HG03045 (cell line): Measurements from ENCODE around the gene R3HDM4.
A peak's percentile ranks its signal among the peaks of the same experiment; 100 is the strongest.

Experiments
- ATAC-seq: cut with Tn5 transposase; IDR thresholded peaks from one replicate; pipeline ENCODE4 v1.9.1; 2021; ENCODE audit warnings: mild to moderate bottlenecking, moderate library complexity; ENCODE audit not compliant: unreplicated experiment

The R3HDM4 gene

GRCh38 chr19:947707-948539, 34.9 kb upstream of the R3HDM4 start:
- ATAC-seq: peak; percentile 66

- peak; percentile 4 for ATAC-seq
Measured at GRCh38 chr19:947090-947706, 34.2 kb upstream of the R3HDM4 start.

DNA sequence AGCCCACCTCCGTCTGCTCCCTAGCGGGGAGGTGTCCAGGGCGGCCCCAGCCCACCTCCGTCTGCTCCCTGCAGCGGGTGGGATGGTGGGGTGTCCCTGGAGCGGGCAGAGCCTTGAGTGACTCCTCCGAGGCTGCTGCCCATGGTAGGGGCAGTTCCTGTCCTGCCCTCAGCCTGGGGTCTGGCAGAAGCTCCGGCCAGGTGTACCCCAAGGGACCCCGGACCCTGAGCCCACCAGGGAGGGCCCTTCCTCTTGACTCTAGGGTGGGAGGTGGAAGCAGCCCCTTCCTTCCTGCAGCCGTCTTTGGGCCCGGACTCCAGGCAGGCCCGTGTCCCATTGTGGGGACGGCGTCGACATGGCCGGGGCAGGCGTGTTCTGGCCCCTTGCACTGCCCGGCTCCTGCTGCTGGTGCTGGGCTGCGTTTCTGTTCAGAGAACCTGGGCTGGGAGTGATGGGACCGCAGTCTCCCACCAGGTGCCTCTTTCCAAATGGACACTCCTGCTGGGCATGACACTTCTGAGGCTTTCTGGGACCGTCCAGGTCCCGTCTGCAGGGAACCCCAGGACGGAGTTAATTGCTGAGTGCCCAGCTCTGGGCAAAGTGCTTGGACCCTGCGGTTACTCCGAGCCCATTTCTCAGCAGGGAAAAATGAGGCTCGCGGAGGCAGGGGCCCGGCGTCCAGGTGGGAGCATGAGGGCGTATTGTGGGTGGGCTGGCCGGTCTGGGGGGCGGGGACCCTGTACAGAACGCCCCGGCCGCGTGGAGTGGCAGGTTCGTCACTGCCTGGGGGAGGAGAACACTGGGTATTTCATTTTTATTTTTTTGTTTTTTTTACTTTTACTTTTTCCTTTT, 32.6 kb upstream of the R3HDM4 start:
- ATAC-seq: no peak

GRCh38 chr19:944663-945241, 31.7 kb upstream of the R3HDM4 start:
- ATAC-seq: no peak

GRCh38 chr19:944171-944567, 31.1 kb upstream of the R3HDM4 start:
- ATAC-seq: no peak

GRCh38 chr19:943551-944170, 30.6 kb upstream of the R3HDM4 start:
- no peak for ATAC-seq

DNA sequence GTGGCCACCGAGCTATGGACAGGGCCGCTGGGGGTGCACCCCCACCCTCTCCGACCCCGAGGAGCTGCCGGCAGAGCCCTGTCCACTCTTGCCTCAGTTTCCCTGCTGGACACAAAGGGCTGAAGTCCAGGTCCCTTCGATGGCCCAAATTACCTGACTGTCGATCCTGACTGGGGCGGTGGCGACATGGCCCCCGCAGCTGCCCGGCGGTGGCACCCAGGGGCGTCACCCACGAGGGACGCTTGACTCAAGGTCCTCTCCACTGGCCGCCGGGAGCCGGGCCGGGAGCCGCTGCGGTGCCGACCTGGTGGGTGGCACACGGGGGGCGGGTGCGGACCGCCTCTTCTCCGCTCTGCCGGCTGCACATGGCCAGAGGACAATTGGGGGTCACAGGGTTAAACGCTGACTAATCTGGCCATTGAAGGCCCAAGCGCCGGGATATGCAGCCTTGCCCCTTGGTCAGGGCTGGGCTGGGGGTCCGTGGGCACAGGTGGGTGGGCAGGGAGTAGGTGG, 29.2 kb upstream of the R3HDM4 start:
- no peak for ATAC-seq

GRCh38 chr19:941292-942132, 28.5 kb upstream of the R3HDM4 start:
- no peak for ATAC-seq

- no peak for ATAC-seq
Measured at GRCh38 chr19:940591-941291, 27.7 kb upstream of the R3HDM4 start.

DNA sequence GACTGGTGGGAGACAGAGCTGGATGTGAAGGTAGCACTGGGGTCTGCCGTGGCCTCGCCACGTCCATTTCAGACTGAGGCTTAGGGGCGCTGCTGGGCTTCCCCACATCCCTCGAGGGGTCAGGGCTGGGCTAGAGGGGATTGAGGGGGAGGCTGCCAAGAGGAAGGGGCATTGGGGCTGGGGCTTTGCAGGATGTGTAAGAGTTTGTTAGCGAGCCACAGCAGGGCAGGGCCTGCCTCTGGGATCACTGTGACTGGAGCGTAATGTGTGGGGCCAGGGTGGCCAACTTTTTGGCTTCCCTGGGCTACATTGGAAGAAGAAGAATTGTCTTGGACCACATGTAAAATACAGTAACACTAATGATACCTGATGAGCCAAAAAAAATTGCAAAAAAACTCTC, 26.9 kb upstream of the R3HDM4 start:
- no peak for ATAC-seq

GRCh38 chr19:939439-939838, 26.4 kb upstream of the R3HDM4 start:
- ATAC-seq: no peak

GRCh38 chr19:938233-938923, 25.4 kb upstream of the R3HDM4 start:
- ATAC-seq: no peak

GRCh38 chr19:937259-937694, 24.3 kb upstream of the R3HDM4 start:
- ATAC-seq: no peak

DNA sequence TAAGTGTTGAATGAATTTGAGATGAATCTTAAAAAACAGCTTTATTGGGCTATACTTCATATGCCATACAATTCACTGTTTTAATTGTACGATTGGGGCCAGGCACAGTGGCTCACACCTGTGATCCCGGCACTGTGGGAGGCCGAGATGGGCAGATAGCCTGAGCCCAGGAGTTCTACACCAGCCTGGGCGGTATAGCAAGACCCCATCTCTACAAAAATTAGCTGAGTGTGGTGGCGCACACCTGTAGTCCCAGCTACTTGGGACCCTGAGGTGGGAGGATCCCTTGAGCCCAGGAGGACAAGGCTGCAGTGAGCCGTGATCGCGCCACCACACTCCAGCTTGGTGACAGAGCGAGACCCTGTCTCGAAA, 23.1 kb upstream of the R3HDM4 start:
- no peak for ATAC-seq

DNA sequence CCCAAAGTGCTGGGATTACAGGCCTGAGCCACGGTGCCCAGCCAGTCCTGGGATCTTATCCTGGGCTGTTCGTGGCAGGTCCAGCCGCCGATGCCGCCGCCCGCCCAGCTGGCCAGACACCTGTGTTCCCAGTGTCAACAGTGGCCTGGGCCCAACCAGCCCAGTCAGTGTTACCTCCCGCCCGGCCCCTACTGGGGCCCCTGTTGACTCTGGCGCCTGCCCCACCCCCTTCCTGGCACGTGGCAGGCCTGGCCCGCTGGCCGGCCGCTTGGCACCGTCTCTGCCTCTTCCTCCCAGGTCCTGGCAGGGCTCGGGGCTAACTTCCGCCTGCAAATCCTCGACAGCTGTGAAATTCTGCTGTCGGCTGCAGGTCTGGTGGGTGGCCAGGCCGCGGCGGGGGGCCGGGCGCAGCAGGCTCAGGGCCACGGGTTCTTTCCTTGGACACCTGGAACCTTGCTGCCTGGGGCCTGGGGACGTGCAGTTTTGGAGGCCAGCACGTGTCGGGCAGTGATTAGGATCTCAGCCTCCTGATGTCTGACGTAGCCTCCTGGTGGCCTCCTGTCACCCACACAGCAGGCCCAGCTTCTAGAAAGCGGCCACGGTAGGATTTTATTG, 22.0 kb upstream of the R3HDM4 start:
- ATAC-seq: no peak

- ATAC-seq: no peak
Measured at GRCh38 chr19:934197-934840, 21.3 kb upstream of the R3HDM4 start.

GRCh38 chr19:933553-933882, 20.5 kb upstream of the R3HDM4 start:
- ATAC-seq: no peak
